OCI-M2 (cell line): ENCODE data around the gene CDK3.

Experiments used
- DNase-seq: peaks from one replicate; lab custom pipeline; 2025; ENCODE audit not compliant: unreplicated experiment; lab: John Stamatoyannopoulos, UW

The CDK3 gene

DNA sequence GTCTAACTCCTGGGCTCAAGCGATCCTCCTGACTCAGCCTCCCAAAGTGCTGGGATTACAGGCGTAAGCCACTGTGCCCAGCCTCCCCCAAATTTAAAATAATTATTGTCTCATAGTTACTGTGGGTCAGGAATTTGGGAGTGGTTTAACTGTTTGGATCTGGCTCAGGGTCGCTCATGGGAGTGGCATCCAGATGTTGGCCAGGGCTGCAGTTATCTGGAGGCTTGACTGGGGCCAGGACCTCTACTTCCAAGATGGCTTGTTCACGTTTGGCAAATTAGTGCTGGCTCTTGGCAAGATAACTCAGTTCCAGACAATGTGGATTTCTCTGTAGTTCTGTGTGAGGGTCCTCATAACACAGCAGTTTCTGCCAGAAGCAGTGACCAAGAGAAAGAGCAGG lies 13.6 kb upstream of the CDK3 start:
- no peak for DNase-seq

DNA sequence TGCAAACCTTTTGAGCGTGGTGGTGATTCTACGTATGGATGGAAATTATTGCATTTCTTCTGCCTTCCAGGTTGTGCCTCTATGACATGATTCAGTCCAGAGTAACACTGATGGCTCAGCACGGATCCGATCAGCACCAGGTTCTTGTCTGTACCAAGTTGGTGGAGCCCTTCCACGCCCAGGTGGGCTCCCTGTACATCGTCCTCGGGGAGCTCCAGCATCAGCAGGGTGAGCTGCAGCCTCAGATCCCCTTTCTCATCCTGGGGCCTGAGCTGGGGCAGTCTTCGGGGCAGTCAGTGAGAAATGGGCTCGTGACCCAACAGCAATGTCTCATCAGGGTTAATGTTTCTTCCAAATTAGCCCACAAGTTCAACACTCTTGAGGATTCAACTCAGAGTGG lies 9.3 kb upstream of the CDK3 start:
- no peak for DNase-seq

DNA sequence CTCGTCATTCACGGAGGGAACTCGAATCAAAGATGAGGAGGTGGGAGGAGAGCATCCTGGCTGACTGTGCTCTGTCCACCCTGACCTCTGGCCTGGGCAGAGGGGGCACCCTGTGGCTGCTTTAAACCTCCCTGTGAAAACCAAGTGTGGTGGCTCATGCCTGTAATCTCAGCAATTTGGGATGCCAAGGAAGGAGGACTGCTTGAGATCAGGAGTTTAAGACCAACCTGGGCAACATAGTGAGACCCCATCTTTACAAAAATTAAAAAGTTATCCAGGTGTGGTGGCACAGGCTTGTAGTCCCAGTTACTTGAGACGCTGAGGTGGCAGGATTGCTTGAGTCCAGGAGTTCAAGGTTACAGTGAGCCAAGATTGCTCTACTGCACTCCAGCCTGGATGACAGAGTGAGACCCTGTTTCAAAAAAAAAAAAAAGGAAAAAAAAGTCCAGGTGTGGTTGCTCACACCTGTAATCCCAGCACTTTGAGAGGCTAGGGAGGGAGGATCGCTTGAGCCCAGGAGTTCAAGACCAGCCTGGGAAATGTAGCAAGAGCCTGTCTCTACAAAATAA lies 5.8 kb upstream of the CDK3 start:
- no peak for DNase-seq

DNA sequence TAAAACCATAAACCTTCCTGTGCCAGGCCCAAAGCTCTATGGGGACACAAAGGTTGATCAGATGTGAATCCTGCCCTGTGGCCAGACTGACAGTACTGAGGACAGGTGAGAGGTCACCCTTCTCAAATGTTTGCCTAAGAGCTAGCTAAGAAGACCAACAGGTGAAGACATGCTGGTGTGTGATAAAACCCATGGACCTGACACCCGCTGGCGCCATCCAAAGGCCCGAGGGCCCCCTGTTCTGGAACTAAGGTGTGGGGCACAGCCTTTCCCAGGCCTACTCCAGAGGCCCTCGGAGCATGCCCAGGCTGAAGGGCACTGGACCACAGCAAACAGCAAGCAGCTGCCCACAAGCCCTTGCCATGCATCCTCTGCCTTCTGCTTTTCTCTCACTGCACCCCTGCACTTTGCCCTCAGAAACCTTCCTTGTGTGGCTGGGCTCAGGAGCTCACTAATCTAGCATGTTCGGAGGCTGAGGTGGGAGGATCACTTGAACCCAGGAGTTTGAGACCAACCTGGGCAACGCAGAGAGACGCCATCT lies 5.2 kb upstream of the CDK3 start:
- DNase-seq, result no peak

DNA sequence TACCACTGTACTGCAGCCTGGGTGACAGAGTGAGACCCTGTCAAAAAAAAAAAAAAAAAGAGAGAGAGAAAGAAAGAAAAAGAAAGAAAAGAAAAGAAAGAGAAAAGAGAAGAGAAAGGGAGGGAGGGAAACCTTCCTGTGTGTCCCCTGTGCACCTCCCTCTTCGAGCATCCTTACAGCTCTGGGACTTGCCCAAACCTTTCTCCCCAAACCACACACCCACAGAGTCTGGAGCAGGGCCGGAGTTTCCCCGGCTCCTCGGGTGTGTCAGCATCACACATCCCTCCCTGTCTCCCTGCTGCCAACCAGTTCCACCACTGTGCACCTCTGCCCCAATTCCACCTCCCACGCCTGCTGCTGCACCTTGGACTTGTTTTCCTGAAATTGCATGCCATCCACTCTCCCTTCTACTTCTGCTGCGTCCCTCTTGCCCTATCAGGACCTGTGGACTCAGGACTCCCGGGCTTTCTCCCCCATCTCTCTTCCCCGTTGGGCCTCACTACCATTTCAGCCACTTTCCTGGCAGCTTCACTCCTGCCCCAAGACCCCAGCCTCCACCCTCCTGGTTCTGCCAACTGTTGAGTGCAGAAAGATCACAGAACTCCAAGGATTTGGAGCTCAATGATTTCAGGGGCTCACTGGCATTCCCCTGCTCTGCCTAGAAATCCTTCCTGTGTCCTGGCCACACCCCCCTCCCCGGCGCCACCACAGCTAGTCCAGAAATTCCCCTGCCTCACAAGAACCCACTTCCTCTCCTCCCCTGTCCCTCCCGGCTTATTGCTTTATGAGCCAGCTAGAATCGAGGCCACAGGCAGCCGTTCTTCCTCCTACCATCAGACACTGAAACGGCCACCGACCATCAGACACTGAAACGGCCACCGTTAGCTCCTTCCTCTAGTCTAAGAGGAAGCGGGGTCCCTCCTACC lies 3.7 kb upstream of the CDK3 start:
- no peak for DNase-seq

DNA sequence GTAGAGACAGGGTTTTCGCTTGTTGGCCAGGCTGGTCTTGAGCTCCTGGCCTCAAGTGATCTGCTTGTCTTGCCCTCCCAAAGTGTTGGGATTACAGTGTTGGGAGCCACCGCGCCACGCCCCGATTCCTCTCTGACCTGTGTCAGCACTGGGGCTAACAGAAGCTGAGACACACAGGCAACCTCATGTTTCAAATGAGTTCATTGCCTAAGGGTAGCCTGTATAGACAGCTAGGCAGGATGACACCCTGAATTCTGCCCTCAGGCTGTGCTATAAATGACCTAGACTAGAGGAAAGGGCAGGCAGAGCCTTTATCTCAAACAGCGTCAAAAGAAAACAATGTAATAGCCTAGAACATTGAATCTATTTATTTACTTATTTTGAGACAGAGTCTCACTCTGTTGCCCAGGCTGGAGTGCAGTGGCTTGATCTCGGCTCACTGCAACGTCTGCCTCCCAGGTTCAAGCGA lies 2.3 kb upstream of the CDK3 start:
- DNase-seq, result no peak

DNA sequence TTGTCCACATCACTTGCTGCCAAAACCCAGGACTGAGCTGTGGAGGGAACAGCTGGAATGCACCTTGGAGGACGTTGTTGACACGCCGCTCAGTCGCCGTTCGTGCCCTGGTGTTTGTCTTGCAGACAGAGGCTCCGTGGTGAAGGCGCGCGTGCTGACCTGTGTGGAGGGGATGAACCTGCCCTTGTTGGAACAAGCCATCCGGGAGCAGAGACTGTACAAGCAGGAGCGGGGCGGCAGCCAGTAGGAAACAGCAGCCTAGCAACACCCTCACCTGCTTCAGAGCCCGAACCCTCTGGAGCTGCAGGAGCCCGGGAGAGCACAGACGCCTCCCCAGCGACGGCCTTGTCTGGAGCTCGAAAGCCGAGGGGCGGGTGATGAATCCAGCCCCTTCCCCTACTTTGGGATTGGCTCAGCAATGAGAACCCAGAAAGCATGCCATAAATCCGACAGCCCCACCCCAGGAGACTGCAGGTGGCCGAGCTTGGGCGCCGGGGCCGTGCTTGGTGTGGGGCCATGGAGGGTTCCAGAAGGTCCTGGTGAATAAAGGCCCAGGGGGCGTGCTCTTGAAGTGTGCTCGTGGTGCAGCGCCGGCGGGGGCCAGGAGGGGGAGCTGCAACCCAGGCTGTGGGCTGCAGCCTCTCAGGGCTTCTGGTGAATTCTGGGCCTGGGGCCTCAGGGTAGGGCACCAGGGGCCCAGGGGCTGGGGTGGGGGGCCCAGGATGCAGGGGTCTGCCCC lies 470 bp upstream of the CDK3 start:
- DNase-seq, result no peak

DNA sequence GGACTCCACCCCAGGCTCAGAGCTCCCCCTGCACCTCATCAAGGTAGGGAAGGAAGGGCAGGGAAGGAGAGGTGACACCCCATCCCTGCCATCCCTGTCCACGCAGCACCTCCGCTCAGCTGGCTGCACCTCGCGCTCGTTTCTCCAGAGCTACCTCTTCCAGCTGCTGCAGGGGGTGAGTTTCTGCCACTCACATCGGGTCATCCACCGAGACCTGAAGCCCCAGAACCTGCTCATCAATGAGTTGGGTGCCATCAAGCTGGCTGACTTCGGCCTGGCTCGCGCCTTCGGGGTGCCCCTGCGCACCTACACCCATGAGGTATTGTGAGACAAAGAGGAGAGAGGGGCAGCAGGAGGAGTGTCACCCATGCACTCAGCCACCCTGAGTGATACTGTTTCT lies 1.4 kb downstream of the CDK3 start:
- DNase-seq, result no peak

DNA sequence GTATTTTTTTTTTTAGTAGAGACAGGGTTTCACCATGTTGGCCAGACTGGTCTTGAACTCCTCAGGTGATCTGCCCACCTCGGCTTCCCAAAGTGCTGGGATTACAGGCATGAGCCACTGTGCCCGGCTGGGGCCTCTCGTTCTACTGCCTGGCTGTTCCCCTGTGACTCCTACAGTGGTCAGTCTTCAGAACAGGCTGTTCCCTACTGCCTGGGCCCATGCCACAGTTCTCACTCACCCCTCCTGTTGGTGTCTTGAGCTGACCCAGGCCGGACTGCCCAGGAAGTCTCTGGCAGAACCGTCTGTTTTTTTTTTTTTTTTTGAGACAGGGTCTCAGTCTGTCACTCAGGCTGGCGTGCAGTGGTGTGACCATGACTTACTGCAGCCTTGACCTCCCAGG lies 3.3 kb downstream of the CDK3 start:
- DNase-seq, result no peak

DNA sequence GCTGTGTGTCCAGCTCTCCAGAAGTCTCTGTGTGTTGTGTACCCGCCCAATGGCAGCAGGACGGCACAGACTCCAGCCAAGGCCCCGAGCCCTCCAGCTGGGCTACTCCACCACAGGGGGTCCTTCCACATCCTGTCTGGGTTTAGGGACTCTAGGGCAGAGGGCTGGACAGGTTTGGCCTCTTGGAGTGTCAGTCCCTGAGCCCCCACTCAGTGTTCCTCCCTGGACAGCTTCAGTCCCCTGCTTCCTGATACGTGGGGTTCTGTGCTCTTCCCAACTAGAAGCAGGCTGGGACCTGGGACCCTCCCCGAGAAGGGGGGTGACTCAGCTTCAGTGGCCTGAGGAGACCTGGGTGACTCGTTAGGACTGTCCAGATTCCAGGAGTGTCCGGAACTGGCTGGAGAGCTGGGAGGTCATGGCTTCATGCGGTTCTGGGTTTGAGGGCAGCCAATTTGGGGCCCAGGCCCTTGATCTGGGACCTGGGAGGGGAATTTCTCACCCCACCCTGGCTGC lies 4.2 kb downstream of the CDK3 start:
- no peak for DNase-seq

DNA sequence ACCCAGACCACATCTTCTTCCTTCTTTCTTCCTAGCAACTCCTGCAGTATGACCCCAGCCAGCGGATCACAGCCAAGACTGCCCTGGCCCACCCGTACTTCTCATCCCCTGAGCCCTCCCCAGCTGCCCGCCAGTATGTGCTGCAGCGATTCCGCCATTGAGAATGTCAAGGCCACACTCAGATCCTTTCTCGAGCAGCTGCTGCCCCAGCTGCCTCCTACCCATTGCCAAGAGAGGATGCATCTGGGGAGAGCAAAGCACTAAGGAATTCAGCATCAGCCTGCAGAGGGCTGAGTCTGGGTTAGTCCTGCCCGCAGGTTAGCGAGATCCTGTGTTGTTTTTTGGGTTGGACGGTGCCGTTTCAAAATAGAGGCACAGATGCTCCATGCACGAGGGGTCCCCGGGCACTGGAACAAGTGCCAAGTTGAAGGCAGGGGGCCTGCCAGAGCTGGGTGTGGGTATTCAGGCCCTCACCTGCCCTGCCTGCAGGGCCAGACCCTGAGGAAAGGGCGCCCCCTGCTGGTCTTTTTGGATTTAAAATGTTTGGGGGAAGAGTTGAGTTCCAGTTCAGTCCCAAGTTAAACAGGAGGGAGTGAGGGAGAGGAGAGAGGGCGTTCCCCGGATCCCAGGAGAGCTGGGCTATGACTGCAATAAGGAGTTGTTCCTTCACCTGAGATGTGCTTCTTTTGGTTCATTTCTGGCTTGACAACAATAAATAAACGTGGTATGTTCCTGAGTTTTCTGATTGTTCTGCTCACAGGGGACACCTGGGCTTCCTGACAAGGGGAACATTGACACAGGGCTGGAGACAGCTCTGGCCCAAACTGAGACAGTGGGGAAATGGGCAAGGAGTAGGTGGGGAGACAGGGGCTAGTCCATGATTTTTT lies 4.9 kb downstream of the CDK3 start:
- DNase-seq, result no peak

DNA sequence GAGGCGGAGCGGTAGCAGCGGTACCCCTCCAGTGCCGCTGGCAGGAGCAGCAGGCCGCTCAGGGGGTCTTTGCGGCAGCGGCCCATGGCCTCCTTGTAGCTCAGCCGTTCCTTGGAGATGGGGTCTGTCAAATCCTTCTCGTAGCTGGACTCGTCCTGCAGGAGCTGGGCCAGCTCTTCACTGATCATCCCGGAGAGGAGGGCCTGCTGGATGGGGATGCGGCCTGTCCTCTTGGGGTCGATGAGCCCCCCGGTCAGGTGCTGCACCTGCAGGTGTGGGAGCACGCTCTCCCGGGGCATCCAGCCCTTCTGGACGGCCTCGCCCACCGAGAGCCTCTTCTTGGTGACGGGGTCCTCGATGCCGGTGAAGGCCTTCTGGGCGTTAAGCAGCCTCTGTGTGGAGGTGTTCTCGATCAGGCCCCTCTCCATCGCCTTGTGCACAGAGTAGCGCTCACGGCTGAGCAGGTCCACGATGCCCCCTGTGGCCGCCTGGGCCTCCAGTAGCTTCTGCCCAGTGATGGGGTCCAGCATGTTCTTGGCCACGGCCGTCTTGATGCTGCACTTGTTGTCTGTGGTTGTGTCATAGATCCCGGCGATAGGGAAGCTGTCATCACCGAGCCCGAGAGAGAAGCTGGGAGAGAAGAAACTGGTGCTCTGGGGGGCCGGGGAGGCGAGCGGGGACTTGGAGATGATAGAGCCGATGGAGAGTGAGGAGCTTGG lies 6.6 kb downstream of the CDK3 start:
- DNase-seq, result no peak

DNA sequence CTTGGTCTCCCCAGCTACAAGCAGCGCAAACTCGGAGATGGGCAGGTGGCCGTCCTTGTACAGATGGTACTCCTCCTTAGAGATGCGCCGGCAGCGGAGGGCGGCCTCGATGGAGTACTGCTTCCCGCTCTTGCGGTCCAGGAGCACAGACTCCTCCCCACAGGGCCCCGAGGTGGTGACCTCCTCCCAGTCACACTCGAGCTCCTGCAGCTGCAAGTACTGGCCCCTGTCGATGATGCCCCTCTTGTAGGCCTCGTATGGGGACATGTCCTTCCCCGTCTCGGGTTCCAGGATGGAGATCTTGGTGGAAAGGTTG lies 7.2 kb downstream of the CDK3 start:
- no peak for DNase-seq

DNA sequence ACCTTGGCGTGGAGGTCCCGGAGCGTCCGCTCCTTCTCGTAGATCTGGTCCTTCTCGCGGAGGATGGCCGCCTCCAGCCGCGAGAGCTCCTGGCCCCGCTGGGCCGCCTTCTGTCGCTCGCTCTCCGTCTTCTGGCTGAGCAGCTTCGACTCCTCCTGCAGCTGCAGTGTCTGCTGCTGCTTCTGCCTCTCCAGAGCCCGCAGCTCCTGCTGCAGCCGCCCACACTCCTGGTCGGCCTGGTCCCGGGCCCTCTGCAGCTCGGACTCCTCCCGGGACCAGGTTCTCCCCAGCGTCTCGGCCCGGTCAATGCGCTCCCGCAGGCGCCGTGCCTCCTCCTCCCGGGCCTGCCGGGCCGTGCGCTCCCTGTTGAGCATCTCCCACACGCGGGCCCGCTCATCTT lies 7.6 kb downstream of the CDK3 start:
- no peak for DNase-seq

DNA sequence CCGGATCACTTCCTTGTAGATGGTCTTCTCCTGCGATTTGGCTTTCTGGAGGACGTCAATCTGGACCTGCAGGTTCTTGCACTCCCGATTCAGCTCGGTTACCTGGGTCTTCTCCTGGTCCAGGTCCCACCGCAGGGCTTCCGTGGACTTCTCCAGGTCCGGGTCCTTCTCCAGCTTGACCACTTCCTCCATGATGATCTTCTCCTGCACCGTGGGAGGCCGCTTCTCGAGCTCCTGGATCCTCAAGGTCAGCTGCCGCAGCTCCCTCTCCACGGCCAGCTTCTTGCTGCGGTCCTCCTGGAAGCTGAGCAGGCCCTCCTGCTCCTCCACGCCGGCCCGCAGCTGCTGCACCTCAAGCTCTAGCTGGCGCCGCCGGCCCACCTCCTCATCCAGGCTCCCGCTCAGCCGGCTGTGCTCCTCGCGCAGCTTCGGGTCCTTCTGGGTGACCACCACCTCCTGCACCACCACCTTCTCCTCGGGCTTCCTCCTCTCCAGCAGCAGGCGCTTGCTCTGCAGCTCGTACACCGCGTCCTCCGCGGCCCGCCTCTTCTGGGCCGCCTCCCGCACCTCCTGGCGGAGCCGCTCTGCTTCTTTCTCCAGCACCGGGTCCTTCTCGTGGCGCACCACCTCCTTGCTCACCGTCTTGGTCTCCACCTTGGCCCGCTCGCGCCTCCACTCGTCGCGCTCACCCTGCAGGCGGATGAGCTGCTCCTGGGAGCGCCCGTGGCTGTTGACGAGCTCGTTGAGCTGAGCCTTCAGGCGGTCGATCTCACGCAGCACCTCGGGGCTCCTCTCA lies 8.2 kb downstream of the CDK3 start:
- no peak for DNase-seq

DNA sequence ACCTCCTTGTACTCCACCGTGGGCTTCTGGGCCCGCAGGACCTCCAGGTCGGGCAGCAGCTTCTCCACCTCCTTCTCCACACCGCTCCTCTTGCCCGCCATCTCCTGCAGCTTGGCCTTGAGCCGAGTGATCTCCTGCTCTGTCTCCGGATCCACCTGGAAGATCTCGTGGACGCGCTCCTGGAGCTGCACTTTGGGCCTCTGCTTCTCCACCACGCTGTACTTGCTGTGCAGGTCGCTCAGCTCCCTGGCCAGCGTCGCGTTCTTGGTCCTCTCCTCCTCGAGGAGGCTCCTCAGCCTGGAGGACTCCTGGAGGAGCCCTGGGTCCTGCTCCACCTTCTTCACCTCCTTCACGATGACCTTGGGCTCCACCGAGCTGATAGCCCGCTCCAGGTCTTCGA lies 8.8 kb downstream of the CDK3 start:
- no peak for DNase-seq

DNA sequence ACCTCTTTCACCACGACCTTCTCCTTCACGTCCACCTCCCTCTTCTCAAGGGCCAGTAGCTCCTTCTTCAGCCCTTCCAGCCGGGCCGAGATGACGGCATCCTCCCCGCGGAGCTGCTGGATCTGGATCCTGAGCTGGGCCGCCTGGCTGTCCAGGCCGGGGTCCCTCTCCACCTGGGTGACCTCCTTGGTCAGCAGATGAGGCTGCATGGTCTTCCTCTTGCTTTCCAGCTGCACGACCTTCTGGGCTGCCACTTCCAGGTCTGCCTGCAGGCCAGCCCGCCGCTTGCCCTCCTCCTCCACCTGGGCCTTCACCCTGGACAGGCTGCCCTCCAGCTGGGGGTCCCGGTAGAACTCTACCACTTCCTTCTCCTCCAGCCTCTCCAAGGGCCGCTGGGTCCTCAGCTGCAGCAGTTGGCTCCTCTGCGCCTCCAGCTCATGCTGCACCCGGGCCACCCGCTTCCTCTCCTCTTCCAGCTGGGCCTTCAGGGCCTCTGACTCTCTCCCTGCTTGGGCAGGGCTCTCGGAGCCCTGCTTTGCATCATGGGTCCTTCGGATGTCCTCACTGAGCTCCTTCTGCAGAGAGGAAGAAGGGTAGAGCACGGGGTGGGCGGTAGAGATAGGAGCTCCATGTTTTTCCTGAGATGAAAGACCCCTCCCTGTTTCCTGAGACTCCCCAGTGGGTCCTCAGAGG lies 9.5 kb downstream of the CDK3 start:
- DNase-seq, result no peak

DNA sequence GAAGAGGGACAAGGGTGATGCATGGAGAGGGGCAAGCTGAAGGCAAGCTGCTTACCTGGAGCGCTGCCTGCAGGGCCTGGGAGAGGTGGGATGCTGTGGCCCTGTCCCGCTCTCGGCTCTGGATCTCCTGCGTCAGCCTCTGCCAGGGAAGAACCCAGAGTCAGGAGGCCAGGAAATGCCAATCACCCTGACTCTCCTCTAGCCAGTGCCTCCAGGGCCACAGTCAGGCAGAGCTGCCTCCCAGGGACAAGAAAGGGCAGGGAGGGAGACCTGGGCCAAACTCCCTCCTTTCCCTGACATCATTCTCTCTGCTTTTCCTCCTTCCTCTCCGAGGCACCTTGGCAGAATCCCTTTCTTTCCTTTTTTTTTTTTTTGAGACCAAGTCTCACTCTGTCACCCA lies 11.3 kb downstream of the CDK3 start:
- DNase-seq, result no peak
